Measurements from ENCODE around the gene ASCC2. TPM values are rescaled to one million over a fixed set of nuclear protein-coding genes. Genes with fewer than 3 reads are reported as not detected.

Gene ASCC2
- total RNA-seq, 1 donor from 2014 or later = 44.6 TPM

DNA sequence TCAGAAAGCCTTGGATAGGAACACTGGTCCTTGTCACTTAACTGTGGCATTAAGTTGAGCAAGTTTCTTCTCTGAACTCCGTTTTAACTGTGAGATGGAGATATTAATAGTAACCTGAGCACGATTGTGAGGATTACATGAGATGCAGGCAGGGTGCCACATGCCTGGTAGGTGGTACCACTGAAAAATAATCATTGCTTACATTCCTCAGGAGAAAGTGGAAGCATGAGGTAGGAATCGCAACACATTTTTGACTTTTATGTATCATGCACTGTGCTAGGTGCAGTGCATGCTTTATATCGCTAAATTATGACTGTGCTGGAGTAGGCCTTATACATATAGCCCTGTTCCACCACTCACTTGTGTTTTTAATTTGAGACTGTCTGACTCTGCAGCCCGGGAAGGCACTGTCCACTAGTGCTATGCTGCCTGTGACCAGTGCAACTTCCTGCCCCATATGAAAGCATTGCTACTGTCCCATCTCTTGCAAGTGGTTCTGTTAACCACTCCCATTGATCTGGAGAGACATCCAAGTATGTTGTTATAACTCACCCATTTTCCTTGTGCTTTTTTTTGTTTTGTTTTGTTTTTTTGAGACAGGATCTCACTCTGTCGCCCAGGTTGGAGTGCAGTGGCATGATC is 69.9 kb downstream of the ASCC2 start:
- Mint-ChIP-seq H3K4me1 (peaks cover 28% of the 10 kb centered on the region), H3K27me3 (ENCODE audit: low read depth) (no peaks in the 10 kb centered on the region), H3K36me3 (ENCODE audit: low read depth) (peaks cover 2% of the 10 kb centered on the region), H3K27ac (ENCODE audit: unreplicated experiment) (peak overlapping the region; percentile 50), H3K4me3 (peak overlapping the region; percentile 99), H3K9me3 (no peaks in the 10 kb centered on the region)
- TF ChIP-seq, protein P1, sequence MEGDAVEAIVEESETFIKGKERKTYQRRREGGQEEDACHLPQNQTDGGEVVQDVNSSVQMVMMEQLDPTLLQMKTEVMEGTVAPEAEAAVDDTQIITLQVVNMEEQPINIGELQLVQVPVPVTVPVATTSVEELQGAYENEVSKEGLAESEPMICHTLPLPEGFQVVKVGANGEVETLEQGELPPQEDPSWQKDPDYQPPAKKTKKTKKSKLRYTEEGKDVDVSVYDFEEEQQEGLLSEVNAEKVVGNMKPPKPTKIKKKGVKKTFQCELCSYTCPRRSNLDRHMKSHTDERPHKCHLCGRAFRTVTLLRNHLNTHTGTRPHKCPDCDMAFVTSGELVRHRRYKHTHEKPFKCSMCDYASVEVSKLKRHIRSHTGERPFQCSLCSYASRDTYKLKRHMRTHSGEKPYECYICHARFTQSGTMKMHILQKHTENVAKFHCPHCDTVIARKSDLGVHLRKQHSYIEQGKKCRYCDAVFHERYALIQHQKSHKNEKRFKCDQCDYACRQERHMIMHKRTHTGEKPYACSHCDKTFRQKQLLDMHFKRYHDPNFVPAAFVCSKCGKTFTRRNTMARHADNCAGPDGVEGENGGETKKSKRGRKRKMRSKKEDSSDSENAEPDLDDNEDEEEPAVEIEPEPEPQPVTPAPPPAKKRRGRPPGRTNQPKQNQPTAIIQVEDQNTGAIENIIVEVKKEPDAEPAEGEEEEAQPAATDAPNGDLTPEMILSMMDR (conservative IDR thresholded peaks at IDR 0.05) = no peak
- DNase-seq (ENCODE audit: low read depth, low spot score) = no peak

DNA sequence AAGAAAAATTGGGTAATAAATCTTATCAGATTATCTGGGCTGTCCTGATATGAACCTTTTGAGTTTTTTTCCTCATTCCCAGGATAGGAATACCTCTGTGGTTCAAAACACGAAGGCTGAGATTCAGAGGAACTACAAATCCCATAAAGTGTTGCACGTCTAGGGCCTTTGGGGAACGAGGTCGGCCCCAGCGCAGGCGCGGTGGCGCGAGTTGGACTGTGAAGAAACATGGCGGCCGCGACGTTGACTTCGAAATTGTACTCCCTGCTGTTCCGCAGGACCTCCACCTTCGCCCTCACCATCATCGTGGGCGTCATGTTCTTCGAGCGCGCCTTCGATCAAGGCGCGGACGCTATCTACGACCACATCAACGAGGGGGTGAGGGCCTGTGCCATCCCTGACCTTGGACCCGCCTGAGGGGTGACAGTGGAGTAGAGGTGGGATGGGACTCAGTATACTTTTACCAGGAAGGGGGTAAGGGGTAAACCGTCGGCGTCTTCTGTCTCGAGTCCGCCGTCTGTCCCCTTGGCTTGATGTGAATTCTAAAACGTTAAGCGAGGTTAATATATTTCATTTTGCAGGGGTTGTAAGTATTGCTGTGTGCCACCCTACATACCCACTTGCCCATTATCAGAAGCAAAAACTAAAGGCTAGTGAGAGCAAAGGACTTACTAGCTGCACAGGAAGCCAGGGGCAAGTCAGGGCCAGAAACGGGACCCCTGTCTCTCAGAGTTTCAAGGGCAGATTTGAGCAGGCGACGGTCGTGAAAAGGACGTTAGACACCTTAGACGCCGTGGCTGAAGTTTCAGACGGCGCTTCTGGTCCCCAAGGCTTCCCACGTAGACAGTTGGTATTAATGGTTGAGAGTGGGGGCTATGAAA is 70.7 kb downstream of the ASCC2 start, which contains the start of gene UQCR10:
UQCR10 (plus strand) TSS at position 199 of the 881 bp plus-strand sequence; CDS start at position 229, 30 bp downstream.
- Mint-ChIP-seq H3K4me3 (peak within 1 kb of the TSS; percentile 99), H3K36me3 (ENCODE audit: low read depth) (peaks cover 2% of the 10 kb centered on the region)
- TF ChIP-seq, protein P1 (conservative IDR thresholded peaks at IDR 0.05) = no peak

DNA sequence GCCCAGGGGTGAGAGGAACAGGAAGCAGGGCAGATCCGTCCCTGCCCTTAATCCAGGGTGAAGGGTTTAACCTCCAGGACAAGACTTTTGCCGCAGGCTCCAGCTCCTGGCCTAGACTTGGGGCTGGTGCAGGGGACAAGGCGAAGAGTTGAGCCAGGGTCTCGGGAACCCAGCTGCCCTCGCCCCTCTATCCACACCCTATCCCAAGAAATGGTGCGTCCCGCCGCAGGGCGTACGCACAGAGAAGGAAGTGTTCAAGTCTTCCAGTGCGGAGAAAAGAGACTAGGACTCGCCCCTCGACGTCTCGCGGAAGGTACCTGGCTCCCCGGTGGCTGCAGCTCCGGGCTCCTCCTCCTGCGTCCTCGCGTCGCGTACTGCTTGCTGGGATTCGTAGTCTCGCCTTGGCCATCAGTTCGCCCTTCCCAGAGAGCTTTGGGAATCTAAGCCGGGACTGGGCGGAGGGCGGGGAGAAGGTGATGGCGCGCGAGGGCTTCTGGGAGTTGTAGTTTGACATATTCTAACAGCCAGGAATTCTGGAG is 71.4 kb downstream of the ASCC2 start, which contains the start of gene ZMAT5:
ZMAT5 (minus strand) TSS at position 376 of the 539 bp plus-strand sequence. CDS start 18,463 bp downstream, outside the sequence.
- no peaks in the 10 kb centered on the region for H3K27me3 Mint-ChIP-seq (ENCODE audit: low read depth)
- peak within 1 kb of the TSS; percentile 99 for H3K4me3 Mint-ChIP-seq
- peaks cover 28% of the 10 kb centered on the region for H3K4me1 Mint-ChIP-seq
- TF ChIP-seq, protein P1 (conservative IDR thresholded peaks at IDR 0.05) = no peak
- H3K27ac Mint-ChIP-seq (ENCODE audit: unreplicated experiment) = peak within 1 kb of the TSS; percentile 99
- H3K36me3 Mint-ChIP-seq (ENCODE audit: low read depth) = peaks cover 2% of the 10 kb centered on the region
- H3K9me3 Mint-ChIP-seq = no peaks in the 10 kb centered on the region
- peak; percentile 86 for DNase-seq (ENCODE audit: low read depth, low spot score)

More for the DNA sequence above, 70.7 kb downstream of the ASCC2 start, which contains the start of gene UQCR10:
- Mint-ChIP-seq H3K27ac (ENCODE audit: unreplicated experiment) (peak within 1 kb of the TSS; percentile 99), H3K9me3 (no peaks in the 10 kb centered on the region), H3K4me1 (peaks cover 28% of the 10 kb centered on the region), H3K27me3 (ENCODE audit: low read depth) (no peaks in the 10 kb centered on the region)
- peak; percentile 87 for DNase-seq (ENCODE audit: low read depth, low spot score)

DNA sequence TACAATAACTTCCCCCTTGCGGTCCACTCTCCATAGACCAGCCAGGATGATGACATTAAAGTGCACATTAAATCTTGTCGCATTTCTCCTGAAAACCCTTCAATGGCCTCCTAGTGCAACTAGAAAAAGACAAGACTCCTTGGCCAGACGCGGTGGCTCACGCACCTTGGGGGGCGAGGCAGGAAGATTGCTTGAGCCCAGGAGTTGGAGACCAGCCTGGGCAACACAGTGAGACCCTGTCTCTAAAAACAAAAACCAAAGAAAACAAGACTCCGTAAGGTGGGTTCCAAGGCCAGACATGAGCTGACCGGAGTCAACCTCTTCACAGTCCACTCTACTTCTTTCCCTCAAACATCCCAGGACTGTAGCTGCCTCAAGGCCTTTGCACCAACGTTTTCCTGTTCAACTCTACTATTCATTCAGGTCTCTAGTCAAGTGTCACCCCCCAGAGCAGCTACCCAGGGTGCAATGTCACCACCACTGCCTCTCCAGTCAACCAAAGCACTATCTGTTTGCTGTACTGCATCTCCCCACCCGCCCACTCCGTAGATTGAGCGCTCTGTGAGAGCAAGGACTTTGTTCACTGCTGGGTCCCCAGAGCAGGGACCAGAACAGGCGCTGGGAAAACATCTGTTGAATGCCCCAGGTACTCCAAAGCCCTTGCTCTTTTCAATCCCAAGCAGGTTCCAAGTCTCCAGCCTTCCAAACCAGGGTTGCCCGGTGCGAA is 72.0 kb downstream of the ASCC2 start:
- H3K4me1 Mint-ChIP-seq = peaks cover 28% of the 10 kb centered on the region
- H3K36me3 Mint-ChIP-seq (ENCODE audit: low read depth) = peaks cover 2% of the 10 kb centered on the region
- DNase-seq (ENCODE audit: low read depth, low spot score) = no peak
- peak overlapping the region; percentile 99 for H3K4me3 Mint-ChIP-seq
- TF ChIP-seq, protein P1 (conservative IDR thresholded peaks at IDR 0.05) = no peak
- H3K27ac Mint-ChIP-seq (ENCODE audit: unreplicated experiment) = peak overlapping the region; percentile 99
- H3K27me3 Mint-ChIP-seq (ENCODE audit: low read depth) = no peaks in the 10 kb centered on the region
- H3K9me3 Mint-ChIP-seq = no peaks in the 10 kb centered on the region

DNA sequence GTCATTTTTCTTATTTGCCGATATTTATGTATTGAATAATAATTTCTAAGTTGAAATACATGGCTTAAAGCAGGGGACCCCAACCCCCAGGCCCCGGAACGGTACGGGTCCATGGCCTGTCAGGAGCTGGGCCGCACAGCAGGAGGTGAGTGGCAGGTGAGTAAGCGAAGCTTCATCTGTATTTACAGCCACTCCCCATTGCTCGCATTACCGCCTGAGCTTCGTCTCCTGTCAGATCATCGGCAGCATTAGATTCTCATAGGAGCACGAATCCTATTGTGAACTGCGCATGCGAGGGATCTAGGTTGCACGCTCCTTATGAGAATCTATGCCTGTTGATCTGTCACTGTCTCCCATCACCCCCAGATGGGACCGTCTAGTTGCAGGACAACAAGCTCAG is 75.8 kb downstream of the ASCC2 start:
- peaks cover 24% of the 10 kb centered on the region for H3K4me1 Mint-ChIP-seq
- H3K4me3 Mint-ChIP-seq = no peak overlapping the region
- TF ChIP-seq, protein P1 (conservative IDR thresholded peaks at IDR 0.05) = no peak
- H3K9me3 Mint-ChIP-seq = no peaks in the 10 kb centered on the region
- no peak for DNase-seq (ENCODE audit: low read depth, low spot score)
- H3K27ac Mint-ChIP-seq (ENCODE audit: unreplicated experiment) = no peak overlapping the region
- H3K27me3 Mint-ChIP-seq (ENCODE audit: low read depth) = no peaks in the 10 kb centered on the region
- no peaks in the 10 kb centered on the region for H3K36me3 Mint-ChIP-seq (ENCODE audit: low read depth)
